NCI-H510A (cell line): Measurements from ENCODE around the gene ADAMTS2.

ENCODE experiments used
- DNase-seq: peaks from one replicate; lab custom pipeline; 2025; lab: John Stamatoyannopoulos, UW

The ADAMTS2 gene

DNA sequence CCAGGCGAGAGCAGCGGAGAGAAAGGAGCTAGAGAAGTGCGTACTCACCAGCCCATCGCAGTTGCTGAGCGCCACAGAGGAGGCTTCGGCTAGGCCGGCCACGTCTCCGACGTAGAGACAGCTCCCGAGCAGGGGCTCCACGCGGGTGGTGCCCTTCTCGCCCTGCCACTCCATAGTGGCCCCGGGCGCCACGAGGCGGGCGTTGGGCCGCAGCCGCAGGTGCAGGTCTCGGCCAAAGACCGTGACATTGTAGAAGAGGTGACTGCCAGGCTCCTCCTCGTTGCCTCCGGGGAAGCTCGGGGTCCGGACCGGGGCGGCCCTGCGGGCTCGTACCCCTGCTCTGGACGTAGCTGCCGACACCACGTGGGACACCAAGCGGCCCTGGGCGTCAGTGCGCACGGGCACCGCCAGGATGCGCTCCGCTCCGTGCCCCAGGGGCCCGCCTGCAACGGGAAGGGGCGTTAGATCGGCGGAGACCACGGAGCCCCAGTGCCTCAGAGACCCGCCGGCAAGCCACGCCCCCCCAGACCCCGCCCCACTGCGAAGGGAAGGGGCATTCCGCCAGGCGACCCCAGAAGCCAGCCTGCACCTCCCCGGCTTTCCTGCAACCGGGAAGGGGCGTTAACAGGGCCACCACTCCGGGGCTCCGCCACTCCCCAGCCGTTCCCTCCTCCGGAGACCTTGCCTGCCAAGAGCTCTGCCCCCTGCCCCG lies 1.4 kb downstream of the ADAMTS2 start:
- no peak for DNase-seq

DNA sequence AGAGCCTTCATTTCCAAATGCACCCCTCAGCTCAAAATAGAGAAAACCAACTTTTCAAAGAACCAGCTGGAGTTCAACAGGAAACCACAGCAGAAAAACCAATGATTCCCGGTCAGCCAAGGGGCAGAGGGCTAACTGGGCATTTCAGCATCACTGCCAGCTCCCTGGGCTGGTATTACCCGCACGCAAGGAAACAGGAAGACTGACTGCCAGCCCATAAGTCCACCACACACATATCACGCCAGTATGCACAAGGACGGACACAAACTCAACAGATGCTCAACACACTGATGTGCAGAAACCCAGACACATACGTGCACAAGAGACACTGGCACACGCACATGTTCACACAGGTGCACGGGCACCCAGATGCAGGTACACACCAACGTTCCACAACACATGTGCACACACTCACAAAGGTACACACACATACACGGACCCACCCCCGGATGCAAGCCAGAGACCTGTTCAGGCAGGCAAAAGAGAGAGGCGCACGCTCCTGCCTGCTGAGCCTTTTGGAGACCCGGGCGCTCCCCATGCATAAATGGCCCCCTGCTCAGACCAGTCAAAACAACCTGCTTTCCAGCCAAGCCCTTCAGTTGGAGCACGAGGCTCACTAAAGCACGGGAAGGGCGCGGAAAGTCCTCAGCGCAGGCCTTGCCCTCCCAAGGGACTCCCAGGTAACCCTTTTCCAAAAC lies 2.1 kb downstream of the ADAMTS2 start:
- DNase-seq = no peak

DNA sequence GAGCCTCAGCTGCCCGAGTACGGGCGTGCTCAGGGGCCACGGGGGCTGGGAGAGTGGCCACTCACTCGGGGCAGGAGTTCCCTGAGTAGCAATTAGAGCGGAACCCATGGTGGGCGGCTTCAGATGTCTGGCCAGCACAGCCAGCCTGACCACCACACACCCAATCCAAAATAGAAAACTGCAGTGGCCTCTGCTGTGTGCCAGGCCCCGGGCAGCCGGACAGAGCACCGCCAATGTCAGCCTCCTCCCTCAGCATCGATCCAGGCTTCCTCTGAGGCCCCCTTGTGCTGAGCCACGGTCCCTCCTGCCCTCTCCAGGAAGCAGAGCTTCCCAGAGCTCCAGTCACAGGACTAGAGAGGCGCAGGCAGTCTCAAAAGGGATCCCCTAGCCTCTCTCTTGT lies 2.7 kb downstream of the ADAMTS2 start:
- no peak for DNase-seq

DNA sequence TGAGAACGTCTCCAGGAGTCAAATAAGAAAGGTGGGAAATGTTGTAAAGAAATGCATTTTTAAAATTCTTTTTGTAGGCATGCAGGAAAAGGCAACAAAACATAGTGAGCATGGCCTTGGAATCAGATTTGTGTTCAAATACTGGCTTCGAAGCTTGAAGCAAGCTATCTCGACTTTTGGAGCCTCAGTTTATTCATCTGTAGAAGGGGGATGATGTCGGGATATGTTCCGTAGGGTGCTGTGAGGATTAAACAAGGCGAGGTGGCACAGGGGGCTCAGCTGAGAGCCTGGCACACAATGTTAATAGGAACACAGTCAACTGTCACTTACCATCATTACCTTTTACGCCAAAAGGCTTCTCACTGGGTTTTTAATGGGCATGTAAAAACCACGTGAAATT lies 4.8 kb downstream of the ADAMTS2 start:
- no peak for DNase-seq

DNA sequence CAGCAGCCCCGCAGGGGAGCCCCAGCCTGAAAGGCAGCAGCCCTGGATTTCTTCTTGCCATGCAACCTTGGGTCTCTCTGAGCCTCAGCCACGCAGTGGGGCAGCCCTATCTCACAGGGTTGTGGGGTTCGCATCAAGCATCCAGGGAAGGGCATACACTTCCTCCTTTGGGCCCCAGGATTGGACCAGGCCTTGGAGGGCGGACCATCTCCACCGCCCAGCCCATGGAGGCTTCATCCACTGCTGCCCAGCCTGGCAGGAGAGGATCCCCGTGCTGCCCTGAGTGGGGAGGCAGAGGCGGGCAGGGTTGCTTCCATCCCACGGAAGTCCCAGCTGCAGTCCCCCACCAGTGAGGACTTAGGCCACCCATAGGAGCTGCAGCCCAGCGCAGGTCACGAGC lies 5.3 kb downstream of the ADAMTS2 start:
- DNase-seq = no peak

DNA sequence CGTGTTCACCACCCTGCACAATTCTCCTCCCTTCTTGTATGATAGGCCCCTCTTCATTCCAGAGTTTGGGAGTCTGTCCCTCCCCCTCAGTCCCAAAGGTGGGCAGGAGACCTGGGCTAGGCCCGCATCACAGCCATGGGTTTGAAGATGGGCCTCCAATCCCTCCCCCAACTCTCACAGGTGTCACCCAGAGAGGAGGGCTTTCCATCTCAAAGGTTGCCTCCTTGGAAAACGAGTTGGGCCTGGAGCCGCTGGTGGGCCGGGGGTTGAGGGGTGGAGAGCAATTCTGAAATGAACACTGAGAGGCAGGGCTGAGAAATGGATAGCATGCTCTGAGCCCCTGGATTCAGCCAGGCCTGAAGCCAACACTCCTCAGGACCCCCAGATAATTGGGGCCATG lies 6.2 kb downstream of the ADAMTS2 start:
- no peak for DNase-seq

- no peak for DNase-seq
These were observed 7.2 kb downstream of the ADAMTS2 start for GRCh38 chr5:179337796-179338676.

GRCh38 chr5:179336871-179337795 lies 8.1 kb downstream of the ADAMTS2 start:
- no peak for DNase-seq

- DNase-seq = no peak
These were observed 9.0 kb downstream of the ADAMTS2 start for GRCh38 chr5:179336126-179336870.

DNA sequence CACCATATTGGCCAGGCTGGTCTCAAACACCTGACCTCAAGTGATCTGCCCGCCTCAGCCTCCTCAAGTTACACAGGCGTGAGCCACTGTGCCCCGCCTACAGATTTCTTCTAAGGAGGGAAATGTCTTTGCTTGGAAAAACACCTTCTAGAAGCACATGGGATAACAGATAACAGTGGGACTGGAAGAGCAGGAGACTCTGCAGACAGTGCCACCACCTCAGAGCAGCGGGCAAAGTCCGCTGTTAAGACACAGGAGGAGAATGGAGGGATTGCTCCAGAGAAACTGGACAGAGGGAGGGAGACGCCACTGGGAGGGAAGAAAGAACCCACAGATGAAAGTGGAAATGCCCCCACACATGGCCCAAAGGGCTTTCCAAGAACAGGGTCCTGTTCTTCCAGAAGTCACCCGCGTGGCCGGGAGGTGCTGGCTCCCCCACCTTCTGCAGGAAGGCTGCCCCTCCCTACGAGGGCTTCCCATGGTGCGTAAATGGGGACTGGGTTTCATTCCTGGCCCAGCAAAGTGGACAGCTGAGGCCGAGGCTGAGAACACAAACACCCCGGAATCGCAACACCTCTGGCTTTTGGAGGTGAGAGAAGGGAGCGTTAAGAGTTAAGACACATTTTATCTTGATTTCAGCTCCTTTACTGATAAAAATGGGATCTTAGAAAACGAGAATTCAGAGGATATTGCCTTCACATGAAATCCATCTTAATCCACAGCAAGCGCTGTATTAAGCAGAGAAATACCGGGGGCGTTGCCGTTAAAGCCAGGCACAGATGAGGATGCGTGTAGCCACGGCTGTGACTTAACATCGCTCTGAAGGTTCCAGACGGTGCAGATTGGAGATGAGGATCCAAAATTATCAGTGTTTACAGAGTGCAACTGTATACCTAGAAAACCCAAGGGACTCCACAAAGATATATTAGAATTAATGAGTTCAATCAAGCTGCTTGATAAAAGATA lies 11.2 kb downstream of the ADAMTS2 start:
- no peak for DNase-seq

DNA sequence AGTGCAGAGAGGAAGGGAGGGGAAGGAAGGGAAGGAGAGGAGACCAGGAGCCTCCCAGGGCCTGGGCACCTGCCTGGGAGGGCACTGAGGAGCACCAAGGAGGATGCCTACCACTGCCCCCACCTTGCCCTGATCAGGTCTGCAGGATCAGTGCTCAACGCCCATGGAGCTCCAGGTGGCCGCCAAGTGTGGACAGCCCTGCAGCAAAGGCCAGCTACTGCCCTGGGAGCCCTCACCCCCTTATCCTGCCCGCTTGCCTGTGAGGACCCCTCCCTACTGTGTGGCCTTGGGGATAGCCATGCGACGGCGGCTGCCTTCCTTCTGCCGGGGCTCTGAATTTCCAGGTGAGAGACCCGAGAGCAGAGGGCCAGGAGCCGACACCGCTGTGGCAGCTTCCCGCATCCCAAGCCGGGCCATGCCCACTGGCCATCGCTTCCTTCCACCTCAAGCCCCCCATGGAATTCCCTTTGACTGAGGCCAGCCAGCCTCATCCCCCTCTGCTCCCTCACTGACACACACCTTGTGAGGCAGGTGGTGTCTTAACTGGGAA lies 12.4 kb downstream of the ADAMTS2 start:
- no peak for DNase-seq

- DNase-seq = no peak
These were observed 13.5 kb downstream of the ADAMTS2 start for GRCh38 chr5:179331591-179332375.

DNA sequence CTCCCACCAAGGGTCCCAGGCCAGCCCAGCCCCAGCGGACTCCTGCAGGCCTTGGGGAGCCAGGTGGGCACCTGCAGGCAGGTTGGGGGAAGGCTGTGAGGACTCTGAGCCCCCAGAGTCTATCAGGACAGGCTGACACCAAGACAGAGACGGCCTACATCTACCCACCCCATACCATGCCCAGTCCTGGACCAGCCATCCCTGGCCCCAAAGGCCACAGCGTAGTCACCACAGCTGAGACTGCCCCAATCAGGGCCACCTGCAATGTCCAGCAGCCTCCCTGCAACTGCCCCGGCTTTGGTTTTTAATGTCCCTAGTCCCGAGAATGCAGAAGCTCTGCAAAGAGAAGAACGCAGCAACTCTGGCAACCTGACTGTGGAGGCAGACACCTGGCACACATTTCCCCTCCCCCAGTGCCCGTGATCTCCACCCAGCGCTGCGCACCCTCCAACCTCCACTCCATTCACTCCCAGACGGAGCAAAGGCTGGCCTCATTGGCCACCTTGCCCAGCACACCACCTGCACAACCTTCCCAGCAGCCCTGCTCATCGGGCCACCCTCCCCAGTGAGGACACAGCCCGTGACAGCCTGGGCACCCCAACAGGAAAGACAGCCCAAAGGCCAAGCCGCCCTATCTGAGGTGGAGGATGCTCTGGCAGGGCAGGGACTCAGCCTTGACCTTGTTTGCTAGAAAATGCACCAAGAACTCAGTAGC lies 14.9 kb downstream of the ADAMTS2 start:
- DNase-seq = no peak

- DNase-seq = no peak
These were observed 17.0 kb downstream of the ADAMTS2 start for GRCh38 chr5:179328291-179328690.

GRCh38 chr5:179327021-179327735 lies 18.1 kb downstream of the ADAMTS2 start:
- no peak for DNase-seq

- DNase-seq = no peak
These were observed 18.9 kb downstream of the ADAMTS2 start for GRCh38 chr5:179326122-179326927.
